ENCODE results near the gene TCIRG1.

Gene TCIRG1

GRCh38 chr11:68016904-68017817, 21.7 kb upstream of the TCIRG1 start:
- no peak for DNase-seq (ENCODE audit: low read depth in 2 of 2)

DNA sequence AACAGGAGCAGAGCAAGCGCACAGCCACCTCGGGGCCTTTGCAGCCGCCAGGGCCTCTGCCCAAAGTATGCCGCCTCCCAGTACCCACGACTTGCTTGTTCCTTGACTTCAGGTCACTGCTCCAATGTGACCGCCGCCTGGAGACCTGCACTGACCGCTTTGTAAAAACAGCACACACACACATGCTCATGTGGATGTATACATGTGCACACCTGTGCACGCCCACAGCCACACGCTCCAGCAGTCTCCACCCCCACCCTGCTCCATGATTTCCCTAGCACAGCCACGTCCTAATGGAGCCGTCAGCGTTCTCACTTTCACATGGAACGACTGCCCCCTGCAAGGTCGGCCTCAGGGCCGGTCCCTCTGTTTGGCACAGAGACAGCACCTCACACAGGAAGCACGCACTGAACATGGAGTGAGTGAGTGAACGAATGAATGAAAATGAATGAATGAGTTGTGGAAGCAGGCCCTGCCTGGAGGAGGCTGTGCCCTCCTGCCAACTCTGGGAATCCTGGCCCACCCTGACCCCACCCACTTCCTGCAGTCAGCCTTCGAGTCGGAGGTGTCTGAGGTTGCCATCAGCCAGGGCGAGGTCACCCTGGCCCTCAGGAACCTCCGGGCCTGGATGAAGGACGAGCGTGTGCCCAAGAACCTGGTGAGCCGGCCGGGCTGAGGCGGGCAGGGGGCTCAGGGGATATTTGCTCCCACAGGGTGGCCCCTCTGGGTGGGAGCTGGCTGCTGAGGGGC, 20.7 kb upstream of the TCIRG1 start:
- no peak for DNase-seq (ENCODE audit: low read depth in 2 of 2)

DNA sequence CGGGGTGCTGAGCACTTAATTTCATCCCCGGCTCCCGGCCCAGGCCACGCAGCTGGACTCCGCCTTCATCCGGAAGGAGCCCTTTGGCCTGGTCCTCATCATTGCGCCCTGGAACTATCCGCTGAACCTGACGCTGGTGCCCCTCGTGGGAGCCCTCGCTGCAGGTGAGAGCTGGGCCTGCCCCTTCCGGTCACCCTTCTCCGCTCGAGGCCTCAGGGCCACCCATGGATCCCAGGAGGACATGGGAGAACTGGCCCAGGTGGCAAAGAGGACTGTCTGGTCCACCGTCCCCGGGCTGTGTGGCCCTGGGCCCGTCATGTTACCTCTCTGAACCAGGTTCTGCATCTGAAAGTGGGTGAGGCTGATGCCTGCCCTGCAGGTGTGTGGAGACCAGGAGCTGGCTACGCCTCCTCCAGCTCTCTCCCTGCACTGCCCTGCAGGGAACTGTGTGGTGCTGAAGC, 20.1 kb upstream of the TCIRG1 start:
- no peak for DNase-seq (ENCODE audit: low read depth in 2 of 2)

DNA sequence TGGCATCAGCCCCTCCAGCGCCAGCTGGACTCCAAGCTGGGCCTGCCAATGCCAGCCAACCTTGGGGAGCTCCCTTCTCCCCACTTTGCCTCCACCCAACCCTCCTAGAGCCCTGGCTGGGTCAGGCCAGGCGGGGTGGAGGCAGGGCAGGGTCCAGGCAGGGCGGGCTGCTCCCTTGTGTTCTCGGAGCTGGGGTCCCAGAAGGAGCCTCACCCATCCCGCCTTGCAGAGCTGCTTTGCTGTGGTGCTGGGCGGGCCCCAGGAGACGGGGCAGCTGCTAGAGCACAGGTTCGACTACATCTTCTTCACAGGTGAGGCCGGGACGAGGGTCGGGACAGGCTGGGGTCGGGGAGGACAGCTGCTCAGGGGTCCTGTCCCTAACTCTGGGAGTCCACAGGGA, 19.3 kb upstream of the TCIRG1 start:
- DNase-seq (ENCODE audit: low read depth in 2 of 2), result no peak

GRCh38 chr11:68020575-68020974, 18.2 kb upstream of the TCIRG1 start:
- no peak for DNase-seq (ENCODE audit: low read depth in 2 of 2)

GRCh38 chr11:68021167-68021787, 17.5 kb upstream of the TCIRG1 start:
- no peak for DNase-seq (ENCODE audit: low read depth in 2 of 2)

- DNase-seq (ENCODE audit: low read depth in 2 of 2), result no peak
These were observed 16.3 kb upstream of the TCIRG1 start for GRCh38 chr11:68022531-68022930.

- no peak for DNase-seq (ENCODE audit: low read depth in 2 of 2)
These were observed 14.3 kb upstream of the TCIRG1 start for GRCh38 chr11:68024508-68024907.

DNA sequence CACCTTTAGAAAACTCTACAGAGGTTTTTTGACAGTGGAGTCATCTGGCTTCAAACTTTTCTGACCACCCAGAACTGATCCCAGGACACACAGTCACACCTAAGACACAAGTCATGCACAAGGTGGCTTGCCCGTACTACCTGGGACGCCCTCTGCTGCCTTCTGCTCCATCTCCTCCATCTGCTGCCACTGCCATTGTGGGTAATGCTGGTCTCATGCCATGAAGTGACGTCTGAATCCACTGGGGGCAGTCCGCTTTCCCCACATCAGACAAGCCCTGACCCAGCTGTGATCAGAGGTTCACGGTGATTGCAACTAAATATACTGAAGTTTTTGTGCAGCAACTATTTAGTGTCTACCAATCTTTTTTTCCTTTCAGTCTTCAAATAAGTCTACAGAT, 13.8 kb upstream of the TCIRG1 start:
- no peak for DNase-seq (ENCODE audit: low read depth in 2 of 2)

- DNase-seq (ENCODE audit: low read depth in 2 of 2), result no peak
These were observed 12.3 kb upstream of the TCIRG1 start for GRCh38 chr11:68026391-68027105.

DNA sequence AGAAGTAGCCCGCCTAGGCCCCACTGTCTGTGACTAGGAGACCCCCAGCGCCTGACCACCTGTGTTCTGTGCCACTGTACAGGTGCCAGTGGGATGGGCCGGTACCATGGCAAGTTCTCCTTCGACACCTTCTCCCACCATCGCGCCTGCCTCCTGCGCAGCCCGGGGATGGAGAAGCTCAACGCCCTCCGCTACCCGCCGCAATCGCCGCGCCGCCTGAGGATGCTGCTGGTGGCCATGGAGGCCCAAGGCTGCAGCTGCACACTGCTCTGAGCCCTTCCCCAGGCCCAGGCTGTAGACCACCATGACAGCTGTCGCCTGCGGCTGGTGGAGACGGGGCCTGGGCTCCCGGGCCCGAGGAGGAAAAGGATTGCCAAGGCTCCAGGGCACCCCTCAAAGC, 11.2 kb upstream of the TCIRG1 start:
- DNase-seq (ENCODE audit: low read depth in 2 of 2), result no peak

DNA sequence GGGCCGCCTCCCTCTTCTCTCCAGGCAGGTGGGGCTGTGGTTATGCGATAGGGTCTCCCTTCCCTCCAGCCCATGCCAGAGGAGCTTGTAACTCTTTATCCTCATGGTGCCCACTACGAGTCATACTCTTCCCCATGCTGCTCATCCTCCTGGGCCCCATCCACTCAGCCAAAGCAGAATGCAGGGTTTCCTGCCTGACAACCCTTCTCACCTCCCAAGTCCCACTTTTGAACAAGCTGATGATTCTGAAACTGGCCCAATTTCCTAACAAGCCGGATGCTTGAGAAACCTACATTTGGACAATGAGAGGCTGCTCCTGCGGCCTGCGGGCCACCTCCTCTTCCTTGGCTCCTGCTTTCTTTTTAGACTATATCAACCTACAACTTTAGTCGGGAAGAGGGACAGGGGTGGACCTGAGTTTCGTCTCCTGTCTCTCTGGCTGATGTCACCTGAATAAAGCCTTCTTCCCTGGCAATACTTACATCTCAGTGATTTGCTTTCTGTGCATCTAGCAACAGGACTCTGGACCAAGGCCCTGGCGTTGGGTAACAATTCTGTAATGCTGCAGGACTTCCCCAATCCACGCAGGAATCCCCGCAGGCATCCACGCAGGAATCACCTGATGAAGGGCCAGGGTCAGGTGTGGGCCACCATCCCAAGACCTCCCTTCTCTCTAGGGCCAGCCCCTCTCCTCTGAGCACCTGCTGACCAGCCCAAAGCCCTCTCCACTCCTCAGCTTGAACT, 9.9 kb upstream of the TCIRG1 start:
- no peak for DNase-seq (ENCODE audit: low read depth in 2 of 2)

GRCh38 chr11:68030318-68031143, 8.3 kb upstream of the TCIRG1 start, which contains the start of gene NDUFS8:
NDUFS8 (plus strand) TSS chr11:68030681; CDS start chr11:68032152, 1,471 bp downstream.
- DNase-seq (ENCODE audit: low read depth in 2 of 2), result peak; percentile 94 to 97

- DNase-seq (ENCODE audit: low read depth in 2 of 2), result no peak
These were observed 7.7 kb upstream of the TCIRG1 start for GRCh38 chr11:68031144-68031464.

DNA sequence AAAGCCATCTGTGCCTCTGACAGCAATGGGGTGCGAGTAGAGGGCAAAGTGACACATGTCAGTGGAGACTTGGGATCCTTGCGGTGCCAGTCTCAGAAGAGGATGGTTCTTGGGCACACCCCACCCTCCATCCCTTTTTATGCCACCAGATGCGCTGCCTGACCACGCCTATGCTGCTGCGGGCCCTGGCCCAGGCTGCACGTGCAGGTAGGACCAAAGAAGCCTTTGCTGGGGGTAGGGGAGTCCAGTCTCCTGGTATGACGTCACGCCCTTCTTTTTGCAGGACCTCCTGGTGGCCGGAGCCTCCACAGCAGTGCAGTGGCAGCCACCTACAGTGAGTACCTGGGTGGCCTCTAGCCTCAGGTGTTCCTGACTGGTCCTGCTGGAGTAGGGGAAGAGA, 6.8 kb upstream of the TCIRG1 start:
- no peak for DNase-seq (ENCODE audit: low read depth in 2 of 2)

DNA sequence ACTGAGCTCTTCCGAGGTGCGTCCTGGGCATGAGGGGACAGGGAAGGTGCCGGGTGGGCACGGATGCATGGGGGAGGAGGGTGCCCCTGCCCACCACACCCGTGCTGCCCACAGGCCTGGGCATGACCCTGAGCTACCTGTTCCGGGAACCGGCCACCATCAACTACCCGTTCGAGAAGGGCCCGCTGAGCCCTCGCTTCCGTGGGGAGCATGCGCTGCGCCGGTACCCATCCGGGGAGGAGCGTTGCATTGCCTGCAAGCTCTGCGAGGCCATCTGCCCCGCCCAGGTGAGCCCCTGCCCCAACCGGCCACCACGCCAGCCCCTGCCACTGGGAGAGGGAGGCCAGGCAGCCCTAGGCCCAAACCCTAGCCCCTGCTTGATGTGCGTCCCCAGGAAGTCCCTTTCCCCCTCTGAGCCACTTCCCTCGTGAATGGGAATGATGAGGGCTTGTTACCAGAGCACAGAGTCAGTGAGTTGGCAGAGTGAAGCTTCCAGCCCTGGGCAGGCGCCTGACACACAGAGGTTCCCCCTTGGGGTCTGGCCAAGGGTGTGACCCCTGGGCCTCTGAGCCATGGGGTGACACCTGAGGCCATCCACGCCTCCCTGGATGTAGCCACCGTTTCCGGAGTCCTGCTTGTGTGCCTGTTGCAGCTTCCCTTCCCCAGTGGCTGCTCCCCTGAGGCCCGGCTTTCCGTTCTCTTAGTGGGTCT, 5.7 kb upstream of the TCIRG1 start:
- no peak for DNase-seq (ENCODE audit: low read depth in 2 of 2)

DNA sequence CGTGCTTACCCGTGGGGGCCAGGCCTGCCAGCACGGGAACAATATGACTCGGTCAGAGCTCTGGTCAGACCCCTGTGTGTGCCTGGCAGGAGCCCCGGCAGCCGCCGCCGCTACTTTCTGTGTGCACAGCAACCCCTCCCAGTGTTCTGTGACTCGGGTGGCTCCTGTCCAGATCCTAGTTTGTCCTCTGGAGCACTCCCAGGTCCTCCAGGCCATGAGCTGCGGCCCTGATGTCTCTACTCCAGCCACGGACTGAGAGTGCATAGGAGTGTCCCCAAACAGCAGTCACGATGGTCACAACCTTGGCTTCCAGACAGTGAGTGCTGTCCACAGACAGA, 5.1 kb upstream of the TCIRG1 start:
- DNase-seq (ENCODE audit: low read depth in 2 of 2), result no peak

- no peak for DNase-seq (ENCODE audit: low read depth in 2 of 2)
These were observed 3.5 kb upstream of the TCIRG1 start for GRCh38 chr11:68035266-68035876.

DNA sequence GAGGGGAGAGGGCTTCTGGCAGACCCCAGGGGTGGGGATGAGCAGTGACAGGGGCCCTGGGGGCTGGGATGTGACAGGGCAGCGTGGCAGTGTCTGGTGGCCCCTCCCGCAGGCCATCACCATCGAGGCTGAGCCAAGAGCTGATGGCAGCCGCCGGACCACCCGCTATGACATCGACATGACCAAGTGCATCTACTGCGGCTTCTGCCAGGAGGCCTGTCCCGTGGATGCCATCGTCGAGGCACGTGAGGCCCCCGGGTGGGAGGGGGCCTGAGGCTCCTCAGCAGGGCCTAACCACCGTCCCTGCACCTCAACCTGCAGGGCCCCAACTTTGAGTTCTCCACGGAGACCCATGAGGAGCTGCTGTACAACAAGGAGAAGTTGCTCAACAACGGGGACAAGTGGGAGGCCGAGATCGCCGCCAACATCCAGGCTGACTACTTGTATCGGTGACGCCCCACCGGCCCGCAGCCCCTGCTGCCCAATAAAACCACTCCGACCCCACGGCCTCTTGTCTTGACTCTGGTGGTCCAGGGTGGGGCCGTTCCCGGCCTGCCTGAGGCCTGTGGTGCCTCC, 2.6 kb upstream of the TCIRG1 start:
- no peak for DNase-seq (ENCODE audit: low read depth in 2 of 2)
